Suprapubic skin (tissue), 3 donors: ENCODE data around the gene PACSIN2.

Experiments
- CTCF ChIP-seq, 2 donors: fragments of 200-600 bp in 1 of 2; fragments of 450-650 bp in 1 of 2; sonication (generic) in 1 of 2; IDR thresholded peaks; one replicate each; pipeline ENCODE4 v1.5.1; 2016 to 2019; ENCODE audit warnings: antibody characterized with exemption in 2 of 2, mild to moderate bottlenecking in 1 of 2, moderate library complexity in 1 of 2
- EP300 ChIP-seq: sonication (generic); formaldehyde crosslinking; IDR thresholded peaks from one replicate; pipeline ENCODE4 v1.6.1; 2017; ENCODE audit warnings: antibody characterized with exemption
- POLR2A ChIP-seq, 2 donors: fragments of 450-650 bp; IDR thresholded peaks; one replicate each; pipeline ENCODE4 v1.6.1; 2017; ENCODE audit warnings: antibody characterized with exemption in 2 of 2, mild to moderate bottlenecking in 2 of 2, moderate library complexity in 2 of 2

GRCh38 chr22:42939451-42939881, 75.5 kb downstream of the PACSIN2 start:
- no peak for TF ChIP-seq CTCF (IDR thresholded peaks at IDR 0.05)
- no peak for TF ChIP-seq POLR2A (IDR thresholded peaks at IDR 0.05)
- TF ChIP-seq EP300: no peak
